Measurements from ENCODE around the gene STK32B. TPM values are rescaled to one million over a fixed set of nuclear protein-coding genes. Genes with fewer than 3 reads are reported as not detected.

STK32B gene
- total and polyA plus RNA-seq, 2 experiments from 2014 or later, result not detected

DNA sequence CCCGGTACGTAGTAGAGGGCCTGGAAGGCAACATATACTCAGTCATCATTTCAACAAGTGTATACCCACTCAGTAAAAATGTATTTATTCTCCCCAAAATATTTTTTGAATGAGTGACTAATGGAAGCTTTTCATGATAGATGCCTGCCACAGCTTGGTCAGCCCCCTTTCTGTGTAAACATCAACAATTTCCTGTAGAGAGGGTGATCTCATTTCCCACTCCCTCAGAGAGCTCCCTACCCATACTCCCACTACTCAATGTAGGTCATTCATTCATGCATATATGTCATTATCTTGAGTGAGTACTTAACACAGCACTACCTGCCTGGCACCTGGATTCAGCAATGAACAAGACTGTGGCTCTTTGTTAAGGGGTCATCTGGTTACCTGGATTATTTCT lies 81.9 kb downstream of the STK32B start:
- Histone ChIP-seq H3K27ac (no peak overlapping the region), H3K9me3 (ENCODE audit: low read depth) (no peaks in the 10 kb centered on the region), H3K4me1 (ENCODE audit: low read depth) (no peaks in the 10 kb centered on the region), H3K4me3 (no peak overlapping the region), H3K36me3 (no peaks in the 10 kb centered on the region), H3K27me3 (no peaks in the 10 kb centered on the region)
- TF ChIP-seq, protein P1, sequence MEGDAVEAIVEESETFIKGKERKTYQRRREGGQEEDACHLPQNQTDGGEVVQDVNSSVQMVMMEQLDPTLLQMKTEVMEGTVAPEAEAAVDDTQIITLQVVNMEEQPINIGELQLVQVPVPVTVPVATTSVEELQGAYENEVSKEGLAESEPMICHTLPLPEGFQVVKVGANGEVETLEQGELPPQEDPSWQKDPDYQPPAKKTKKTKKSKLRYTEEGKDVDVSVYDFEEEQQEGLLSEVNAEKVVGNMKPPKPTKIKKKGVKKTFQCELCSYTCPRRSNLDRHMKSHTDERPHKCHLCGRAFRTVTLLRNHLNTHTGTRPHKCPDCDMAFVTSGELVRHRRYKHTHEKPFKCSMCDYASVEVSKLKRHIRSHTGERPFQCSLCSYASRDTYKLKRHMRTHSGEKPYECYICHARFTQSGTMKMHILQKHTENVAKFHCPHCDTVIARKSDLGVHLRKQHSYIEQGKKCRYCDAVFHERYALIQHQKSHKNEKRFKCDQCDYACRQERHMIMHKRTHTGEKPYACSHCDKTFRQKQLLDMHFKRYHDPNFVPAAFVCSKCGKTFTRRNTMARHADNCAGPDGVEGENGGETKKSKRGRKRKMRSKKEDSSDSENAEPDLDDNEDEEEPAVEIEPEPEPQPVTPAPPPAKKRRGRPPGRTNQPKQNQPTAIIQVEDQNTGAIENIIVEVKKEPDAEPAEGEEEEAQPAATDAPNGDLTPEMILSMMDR (IDR thresholded peaks at IDR 0.05; ENCODE audit: low read depth, low read length), result no peak
- DNase-seq (ENCODE audit: low read depth in 1 of 2, low spot score in 1 of 2), result no peak

DNA sequence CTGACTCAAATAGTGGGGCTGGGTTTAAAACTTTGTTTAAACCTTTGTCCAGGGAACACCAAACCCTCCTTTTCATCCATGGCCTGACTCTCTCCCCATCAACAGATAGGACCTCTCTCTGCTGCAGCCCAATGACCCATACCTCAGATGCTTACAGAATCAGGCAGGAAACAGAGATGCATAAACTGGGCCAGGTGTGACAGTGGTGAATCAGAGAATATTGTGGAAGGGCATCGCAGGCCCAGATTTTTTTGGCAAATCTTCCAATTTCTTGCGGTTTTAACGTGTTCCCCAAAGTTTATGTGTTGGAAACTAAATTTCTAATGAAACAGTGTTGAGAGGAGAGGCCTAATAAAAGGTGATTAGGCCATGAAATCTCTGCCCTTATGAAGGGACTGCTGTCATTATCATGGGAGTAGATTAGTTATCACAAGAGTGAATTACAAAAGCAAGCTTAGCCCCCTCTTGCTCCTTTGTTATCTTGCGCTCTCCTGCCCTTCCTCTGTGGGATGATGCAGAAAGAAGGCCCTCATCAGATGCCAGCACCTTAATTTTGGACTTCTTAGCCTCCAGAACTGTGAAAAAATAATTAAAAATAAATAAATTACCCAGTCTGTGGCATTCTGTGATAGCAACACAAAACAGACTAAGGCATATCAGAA lies 82.8 kb downstream of the STK32B start:
- Histone ChIP-seq H3K9me3 (ENCODE audit: low read depth) (no peaks in the 10 kb centered on the region), H3K27ac (no peak overlapping the region), H3K4me1 (ENCODE audit: low read depth) (no peaks in the 10 kb centered on the region), H3K36me3 (no peaks in the 10 kb centered on the region), H3K27me3 (no peaks in the 10 kb centered on the region), H3K4me3 (no peak overlapping the region)
- TF ChIP-seq, protein P1 (IDR thresholded peaks at IDR 0.05; ENCODE audit: low read depth, low read length), result no peak
- no peak for DNase-seq (ENCODE audit: low read depth in 1 of 2, low spot score in 1 of 2)

DNA sequence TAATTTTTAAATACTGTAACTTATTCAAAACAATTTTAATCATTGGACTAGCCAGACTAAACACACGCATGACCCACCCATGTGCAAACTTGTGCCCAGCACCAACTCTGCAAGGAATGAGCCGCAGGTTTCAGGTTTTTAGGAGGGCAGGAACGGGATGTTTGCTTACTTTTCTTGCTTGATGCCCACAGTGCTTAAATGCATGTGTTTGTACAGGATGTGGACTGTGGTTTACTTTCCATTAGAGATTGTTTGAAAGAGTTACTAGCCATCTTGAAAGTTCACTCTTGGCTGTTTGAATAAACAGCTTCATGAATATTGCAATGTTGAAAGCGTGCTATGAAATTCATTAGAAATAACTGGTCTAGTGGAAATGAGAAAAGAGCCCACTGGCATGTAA lies 83.3 kb downstream of the STK32B start:
- no peaks in the 10 kb centered on the region for H3K9me3 ChIP-seq (ENCODE audit: low read depth)
- H3K4me3 ChIP-seq, result no peak overlapping the region
- no peak overlapping the region for H3K27ac ChIP-seq
- DNase-seq (ENCODE audit: low read depth in 1 of 2, low spot score in 1 of 2), result no peak
- TF ChIP-seq, protein P1 (IDR thresholded peaks at IDR 0.05; ENCODE audit: low read depth, low read length), result no peak
- H3K36me3 ChIP-seq, result no peaks in the 10 kb centered on the region
- no peaks in the 10 kb centered on the region for H3K4me1 ChIP-seq (ENCODE audit: low read depth)
- no peaks in the 10 kb centered on the region for H3K27me3 ChIP-seq

DNA sequence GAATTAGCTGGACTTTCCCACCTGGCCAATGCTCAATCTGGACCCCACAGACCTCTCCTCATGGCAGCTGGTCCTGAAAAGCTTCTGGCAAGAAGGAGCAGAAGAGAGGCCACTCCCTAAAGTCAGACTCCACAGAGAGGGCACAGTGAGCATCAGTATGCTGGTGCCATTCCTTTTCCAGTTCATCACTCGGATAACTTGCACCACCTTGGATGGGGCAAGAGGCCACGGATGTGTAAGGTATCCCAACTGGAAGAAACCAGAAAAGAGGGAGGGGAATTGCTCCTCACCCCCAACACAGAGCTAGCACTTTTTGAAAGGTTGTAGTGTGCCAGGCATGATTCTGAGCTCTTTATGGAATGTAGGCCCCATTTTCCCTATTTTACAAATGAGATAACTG lies 85.9 kb downstream of the STK32B start:
- TF ChIP-seq, protein P1 (IDR thresholded peaks at IDR 0.05; ENCODE audit: low read depth, low read length), result no peak
- H3K9me3 ChIP-seq (ENCODE audit: low read depth), result no peaks in the 10 kb centered on the region
- no peak overlapping the region for H3K27ac ChIP-seq
- no peaks in the 10 kb centered on the region for H3K36me3 ChIP-seq
- H3K4me3 ChIP-seq, result no peak overlapping the region
- no peaks in the 10 kb centered on the region for H3K27me3 ChIP-seq
- H3K4me1 ChIP-seq (ENCODE audit: low read depth), result no peaks in the 10 kb centered on the region
- no peak for DNase-seq (ENCODE audit: low read depth in 1 of 2, low spot score in 1 of 2)

DNA sequence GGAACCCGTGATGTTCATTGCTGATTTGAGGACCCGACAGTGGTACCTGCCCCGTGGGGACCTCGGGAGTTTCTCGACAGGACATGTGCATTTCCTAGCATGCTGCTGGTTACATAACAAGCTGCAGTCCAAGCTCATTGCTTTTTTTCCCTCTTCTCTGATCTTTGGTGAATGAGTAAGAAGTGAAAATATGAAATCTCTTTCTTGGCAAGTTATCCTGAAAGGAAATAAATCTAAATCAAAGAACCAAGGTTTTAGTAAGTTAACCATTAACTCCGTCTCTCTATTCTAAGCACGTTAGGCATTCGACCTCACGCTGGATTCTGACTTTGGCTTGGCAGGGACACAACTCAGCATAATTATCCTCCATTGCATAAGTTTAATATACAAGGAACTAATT lies 86.6 kb downstream of the STK32B start:
- Histone ChIP-seq H3K27ac (no peak overlapping the region), H3K27me3 (no peaks in the 10 kb centered on the region), H3K4me3 (no peak overlapping the region), H3K9me3 (ENCODE audit: low read depth) (no peaks in the 10 kb centered on the region), H3K36me3 (no peaks in the 10 kb centered on the region), H3K4me1 (ENCODE audit: low read depth) (no peaks in the 10 kb centered on the region)
- TF ChIP-seq, protein P1 (IDR thresholded peaks at IDR 0.05; ENCODE audit: low read depth, low read length), result no peak
- no peak for DNase-seq (ENCODE audit: low read depth in 1 of 2, low spot score in 1 of 2)

All from cardiac muscle cell (in vitro differentiated cells and primary cell).